Astrocyte (in vitro differentiated cells and primary cell): ENCODE data around the gene INO80E.
A peak's percentile ranks its signal among the peaks of the same experiment; 100 is the strongest.

Source experiments
- EZH2 ChIP-seq: IDR thresholded peaks from 2 replicates; pipeline ENCODE4 v1.6.1; 2012; ENCODE audit warnings: mild to moderate bottlenecking, low read length, inconsistent platforms; ENCODE audit not compliant: insufficient read depth
- TF ChIP-seq, protein P1 (sequence below): IDR thresholded peaks from 2 replicates; pipeline ENCODE4 v1.5.1; 2011; ENCODE audit warnings: low read depth, mild to moderate bottlenecking, inconsistent platforms, low read length, moderate library complexity; ENCODE audit not compliant: insufficient read depth

DNA sequence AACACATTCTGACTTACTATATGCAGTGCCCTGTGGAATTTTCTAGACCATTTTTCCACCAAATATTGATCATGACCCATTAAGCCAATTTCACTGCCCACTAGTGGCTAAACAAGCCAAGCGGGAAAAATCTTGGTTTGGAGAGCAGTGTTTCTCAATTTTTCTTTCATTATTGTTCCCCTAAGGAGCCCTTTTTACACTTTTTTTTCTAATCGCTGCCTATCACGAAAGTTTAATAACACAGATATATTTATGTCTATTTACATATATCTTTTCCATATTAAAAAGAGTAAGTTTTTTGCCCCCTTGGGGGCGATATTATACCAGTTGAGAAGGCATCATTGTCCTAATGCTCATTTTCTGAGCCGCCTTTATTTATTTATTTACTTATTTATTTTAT lies 45.8 kb downstream of the INO80E start:
- TF ChIP-seq, protein P1, sequence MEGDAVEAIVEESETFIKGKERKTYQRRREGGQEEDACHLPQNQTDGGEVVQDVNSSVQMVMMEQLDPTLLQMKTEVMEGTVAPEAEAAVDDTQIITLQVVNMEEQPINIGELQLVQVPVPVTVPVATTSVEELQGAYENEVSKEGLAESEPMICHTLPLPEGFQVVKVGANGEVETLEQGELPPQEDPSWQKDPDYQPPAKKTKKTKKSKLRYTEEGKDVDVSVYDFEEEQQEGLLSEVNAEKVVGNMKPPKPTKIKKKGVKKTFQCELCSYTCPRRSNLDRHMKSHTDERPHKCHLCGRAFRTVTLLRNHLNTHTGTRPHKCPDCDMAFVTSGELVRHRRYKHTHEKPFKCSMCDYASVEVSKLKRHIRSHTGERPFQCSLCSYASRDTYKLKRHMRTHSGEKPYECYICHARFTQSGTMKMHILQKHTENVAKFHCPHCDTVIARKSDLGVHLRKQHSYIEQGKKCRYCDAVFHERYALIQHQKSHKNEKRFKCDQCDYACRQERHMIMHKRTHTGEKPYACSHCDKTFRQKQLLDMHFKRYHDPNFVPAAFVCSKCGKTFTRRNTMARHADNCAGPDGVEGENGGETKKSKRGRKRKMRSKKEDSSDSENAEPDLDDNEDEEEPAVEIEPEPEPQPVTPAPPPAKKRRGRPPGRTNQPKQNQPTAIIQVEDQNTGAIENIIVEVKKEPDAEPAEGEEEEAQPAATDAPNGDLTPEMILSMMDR, result peak; percentile 43
- TF ChIP-seq EZH2, result no peak
